ENCODE data around the gene NCKAP5.

DNA sequence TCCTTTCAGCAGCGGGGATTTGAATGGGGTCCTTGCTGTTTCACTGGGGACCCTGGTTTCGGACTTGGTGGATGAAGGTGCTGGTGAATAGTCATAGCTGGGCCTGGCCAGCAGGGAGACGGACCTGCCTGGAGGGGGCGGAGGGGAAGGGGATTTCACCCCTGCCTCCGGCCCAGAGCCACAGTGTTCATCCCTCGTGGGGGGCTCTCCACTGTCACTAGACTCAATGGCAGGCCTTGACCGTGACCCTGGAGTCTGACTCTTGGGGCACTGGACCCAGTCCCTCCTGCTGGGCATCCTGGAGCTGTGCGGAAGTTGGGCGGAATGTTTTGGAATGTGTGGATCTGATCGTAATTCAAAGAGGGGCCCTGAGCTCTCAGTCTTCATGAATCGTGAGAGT lies 784.4 kb downstream of the NCKAP5 start:
- TF ChIP-seq POLR2A (IDR thresholded peaks at IDR 0.05; ENCODE audit: low read length): no peak
- no peak for TF ChIP-seq GATA3 (IDR thresholded peaks at IDR 0.05; ENCODE audit: borderline replicate concordance)
- TF ChIP-seq RCOR1 (IDR thresholded peaks at IDR 0.05; ENCODE audit: low read depth, low read length): no peak
- TF ChIP-seq, protein P1, sequence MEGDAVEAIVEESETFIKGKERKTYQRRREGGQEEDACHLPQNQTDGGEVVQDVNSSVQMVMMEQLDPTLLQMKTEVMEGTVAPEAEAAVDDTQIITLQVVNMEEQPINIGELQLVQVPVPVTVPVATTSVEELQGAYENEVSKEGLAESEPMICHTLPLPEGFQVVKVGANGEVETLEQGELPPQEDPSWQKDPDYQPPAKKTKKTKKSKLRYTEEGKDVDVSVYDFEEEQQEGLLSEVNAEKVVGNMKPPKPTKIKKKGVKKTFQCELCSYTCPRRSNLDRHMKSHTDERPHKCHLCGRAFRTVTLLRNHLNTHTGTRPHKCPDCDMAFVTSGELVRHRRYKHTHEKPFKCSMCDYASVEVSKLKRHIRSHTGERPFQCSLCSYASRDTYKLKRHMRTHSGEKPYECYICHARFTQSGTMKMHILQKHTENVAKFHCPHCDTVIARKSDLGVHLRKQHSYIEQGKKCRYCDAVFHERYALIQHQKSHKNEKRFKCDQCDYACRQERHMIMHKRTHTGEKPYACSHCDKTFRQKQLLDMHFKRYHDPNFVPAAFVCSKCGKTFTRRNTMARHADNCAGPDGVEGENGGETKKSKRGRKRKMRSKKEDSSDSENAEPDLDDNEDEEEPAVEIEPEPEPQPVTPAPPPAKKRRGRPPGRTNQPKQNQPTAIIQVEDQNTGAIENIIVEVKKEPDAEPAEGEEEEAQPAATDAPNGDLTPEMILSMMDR (IDR thresholded peaks at IDR 0.05): no peak
- TF ChIP-seq, protein P2, sequence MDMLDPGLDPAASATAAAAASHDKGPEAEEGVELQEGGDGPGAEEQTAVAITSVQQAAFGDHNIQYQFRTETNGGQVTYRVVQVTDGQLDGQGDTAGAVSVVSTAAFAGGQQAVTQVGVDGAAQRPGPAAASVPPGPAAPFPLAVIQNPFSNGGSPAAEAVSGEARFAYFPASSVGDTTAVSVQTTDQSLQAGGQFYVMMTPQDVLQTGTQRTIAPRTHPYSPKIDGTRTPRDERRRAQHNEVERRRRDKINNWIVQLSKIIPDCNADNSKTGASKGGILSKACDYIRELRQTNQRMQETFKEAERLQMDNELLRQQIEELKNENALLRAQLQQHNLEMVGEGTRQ (IDR thresholded peaks at IDR 0.05): no peak
- no peak for TF ChIP-seq CEBPB (IDR thresholded peaks at IDR 0.05)
- TF ChIP-seq RAD21 (conservative IDR thresholded peaks at IDR 0.05 in 1 of 2, IDR thresholded peaks at IDR 0.05 in 1 of 2): no peak
- no peak for TF ChIP-seq ZSCAN20 (CRISPR knock-in tag; IDR thresholded peaks at IDR 0.05)

Measured in A549 (cell line).